ENCODE data around the gene DEK.

The DEK gene

GRCh38 chr6:18186033-18186432 is 78.3 kb downstream of the DEK start:
- no peak overlapping the region for H2AFZ ChIP-seq (ENCODE audit: low read length)
- no peak overlapping the region for H3K9ac ChIP-seq (ENCODE audit: low read length)

DNA sequence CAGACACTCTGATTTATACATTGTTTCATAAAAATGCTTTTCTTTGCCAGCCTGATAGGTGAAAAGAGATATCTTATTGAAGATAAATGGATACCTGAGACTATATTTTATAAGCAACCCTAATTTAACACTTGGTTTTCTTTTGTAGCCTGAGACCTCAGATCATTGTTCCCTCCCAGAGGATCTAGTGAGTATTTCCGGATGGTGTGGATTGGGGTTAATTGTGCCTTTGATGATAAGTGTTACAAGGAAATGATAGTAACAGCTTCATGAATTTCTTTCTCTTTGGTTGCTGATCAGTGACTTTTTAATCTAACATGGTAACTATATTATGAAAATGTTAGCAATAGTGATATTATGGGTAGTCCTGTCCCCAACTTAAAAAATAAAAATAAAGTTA is 78.7 kb downstream of the DEK start:
- Histone ChIP-seq H3K4me3 (ENCODE audit: low read length) (no peak overlapping the region), H3K27me3 (replicated peaks; ENCODE audit: insufficient read depth, low read length) (no peaks in the 10 kb centered on the region), H2AFZ (ENCODE audit: low read length) (no peak overlapping the region), H3K4me2 (ENCODE audit: low read depth, low read length) (no peak overlapping the region), H4K20me1 (ENCODE audit: insufficient read depth, low read length) (no peaks in the 10 kb centered on the region), H3K27ac (ENCODE audit: low read length) (no peak overlapping the region), H3K9me3 (replicated peaks; ENCODE audit: insufficient read depth, low read length) (no peaks in the 10 kb centered on the region), H3F3A (ENCODE audit: insufficient read depth, low read length) (no peaks in the 10 kb centered on the region), H3K9me2 (replicated peaks; ENCODE audit: insufficient read depth, low read length) (no peaks in the 10 kb centered on the region), H3K79me2 (ENCODE audit: low read length) (no peaks in the 10 kb centered on the region), H3K36me3 (replicated peaks; ENCODE audit: insufficient read depth, low read length) (no peaks in the 10 kb centered on the region), H3K4me1 (ENCODE audit: low read length) (no peaks in the 10 kb centered on the region), H3K9ac (ENCODE audit: low read length) (no peak overlapping the region)
- DNase-seq, result no peak
- TF ChIP-seq EZH2 (optimal IDR thresholded peaks at IDR 0.05; ENCODE audit: low read depth, low read length) (no peak), EZH2phosphoT487 (IDR thresholded peaks at IDR 0.05; ENCODE audit: low read length) (no peak)
- TF ChIP-seq, protein P1, sequence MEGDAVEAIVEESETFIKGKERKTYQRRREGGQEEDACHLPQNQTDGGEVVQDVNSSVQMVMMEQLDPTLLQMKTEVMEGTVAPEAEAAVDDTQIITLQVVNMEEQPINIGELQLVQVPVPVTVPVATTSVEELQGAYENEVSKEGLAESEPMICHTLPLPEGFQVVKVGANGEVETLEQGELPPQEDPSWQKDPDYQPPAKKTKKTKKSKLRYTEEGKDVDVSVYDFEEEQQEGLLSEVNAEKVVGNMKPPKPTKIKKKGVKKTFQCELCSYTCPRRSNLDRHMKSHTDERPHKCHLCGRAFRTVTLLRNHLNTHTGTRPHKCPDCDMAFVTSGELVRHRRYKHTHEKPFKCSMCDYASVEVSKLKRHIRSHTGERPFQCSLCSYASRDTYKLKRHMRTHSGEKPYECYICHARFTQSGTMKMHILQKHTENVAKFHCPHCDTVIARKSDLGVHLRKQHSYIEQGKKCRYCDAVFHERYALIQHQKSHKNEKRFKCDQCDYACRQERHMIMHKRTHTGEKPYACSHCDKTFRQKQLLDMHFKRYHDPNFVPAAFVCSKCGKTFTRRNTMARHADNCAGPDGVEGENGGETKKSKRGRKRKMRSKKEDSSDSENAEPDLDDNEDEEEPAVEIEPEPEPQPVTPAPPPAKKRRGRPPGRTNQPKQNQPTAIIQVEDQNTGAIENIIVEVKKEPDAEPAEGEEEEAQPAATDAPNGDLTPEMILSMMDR (IDR thresholded peaks at IDR 0.05; ENCODE audit: low read length), result no peak

More at GRCh38 chr6:18186033-18186432, 78.3 kb downstream of the DEK start:
- TF ChIP-seq EZH2 (optimal IDR thresholded peaks at IDR 0.05; ENCODE audit: low read depth, low read length), result no peak
- TF ChIP-seq, protein P1 (IDR thresholded peaks at IDR 0.05; ENCODE audit: low read length), result no peak
- TF ChIP-seq EZH2phosphoT487 (IDR thresholded peaks at IDR 0.05; ENCODE audit: low read length), result no peak
- H3K36me3 ChIP-seq (replicated peaks; ENCODE audit: insufficient read depth, low read length), result no peaks in the 10 kb centered on the region
- no peaks in the 10 kb centered on the region for H4K20me1 ChIP-seq (ENCODE audit: insufficient read depth, low read length)
- H3K9me3 ChIP-seq (replicated peaks; ENCODE audit: insufficient read depth, low read length), result no peaks in the 10 kb centered on the region
- no peak overlapping the region for H3K4me3 ChIP-seq (ENCODE audit: low read length)
- DNase-seq, result no peak
- no peaks in the 10 kb centered on the region for H3K79me2 ChIP-seq (ENCODE audit: low read length)
- no peaks in the 10 kb centered on the region for H3K4me1 ChIP-seq (ENCODE audit: low read length)
- H3F3A ChIP-seq (ENCODE audit: insufficient read depth, low read length), result no peaks in the 10 kb centered on the region
- H3K27me3 ChIP-seq (replicated peaks; ENCODE audit: insufficient read depth, low read length), result no peaks in the 10 kb centered on the region
- no peaks in the 10 kb centered on the region for H3K9me2 ChIP-seq (replicated peaks; ENCODE audit: insufficient read depth, low read length)
- H3K27ac ChIP-seq (ENCODE audit: low read length), result no peak overlapping the region
- no peak overlapping the region for H3K4me2 ChIP-seq (ENCODE audit: low read depth, low read length)

GRCh38 chr6:18183766-18184165 is 80.6 kb downstream of the DEK start:
- no peak for DNase-seq
- Histone ChIP-seq H4K20me1 (ENCODE audit: insufficient read depth, low read length) (no peaks in the 10 kb centered on the region), H2AFZ (ENCODE audit: low read length) (no peak overlapping the region), H3K4me1 (ENCODE audit: low read length) (no peaks in the 10 kb centered on the region), H3K9ac (ENCODE audit: low read length) (no peak overlapping the region), H3K27me3 (replicated peaks; ENCODE audit: insufficient read depth, low read length) (no peaks in the 10 kb centered on the region), H3F3A (ENCODE audit: insufficient read depth, low read length) (no peaks in the 10 kb centered on the region), H3K27ac (ENCODE audit: low read length) (no peak overlapping the region), H3K79me2 (ENCODE audit: low read length) (no peaks in the 10 kb centered on the region), H3K9me3 (replicated peaks; ENCODE audit: insufficient read depth, low read length) (no peaks in the 10 kb centered on the region), H3K4me2 (ENCODE audit: low read depth, low read length) (no peak overlapping the region), H3K36me3 (replicated peaks; ENCODE audit: insufficient read depth, low read length) (no peaks in the 10 kb centered on the region), H3K4me3 (ENCODE audit: low read length) (no peak overlapping the region), H3K9me2 (replicated peaks; ENCODE audit: insufficient read depth, low read length) (no peaks in the 10 kb centered on the region)
- TF ChIP-seq EZH2phosphoT487 (IDR thresholded peaks at IDR 0.05; ENCODE audit: low read length) (no peak), EZH2 (optimal IDR thresholded peaks at IDR 0.05; ENCODE audit: low read depth, low read length) (no peak)
- TF ChIP-seq, protein P1 (IDR thresholded peaks at IDR 0.05; ENCODE audit: low read length), result no peak
